Esophagus muscularis mucosa (tissue), 4 donors: Measurements from ENCODE around the gene STARD8. TPM values are rescaled to one million over a fixed set of nuclear protein-coding genes. Genes with fewer than 3 reads are reported as not detected.

Experiments used
- DNase-seq: peaks from one replicate; pipeline ENCODE4 v3.0.0-alpha.2; 2017; ENCODE audit errors: extremely low spot score
- H3K27ac ChIP-seq, 4 donors: fragments of 200-600 bp; sonication (generic); replicated peaks in 1 of 4; 1 replicate in 3 of 4; 2 replicates in 1 of 4; pipeline ENCODE4 v1.5.1; 2016 to 2019; ENCODE audit warnings: mild to moderate bottlenecking in 1 of 4
- H3K27me3 ChIP-seq, 4 donors: fragments of 200-600 bp; sonication (generic); one replicate each; pipeline versions ENCODE4 v1.5.1 to v1.6.0; 2016 to 2019
- H3K36me3 ChIP-seq, 4 donors: fragments of 200-600 bp; sonication (generic); one replicate each; pipeline ENCODE4 v1.5.1; 2016 to 2019
- H3K4me1 ChIP-seq, 4 donors: fragments of 200-600 bp; sonication (generic); one replicate each; pipeline ENCODE4 v1.5.1; 2016 to 2019
- H3K4me3 ChIP-seq, 4 donors: fragments of 200-600 bp; sonication (generic); 1 replicate in 2 of 4; 2 replicates in 2 of 4; pipeline ENCODE4 v1.5.1; 2016 to 2019; ENCODE audit warnings: mild to moderate bottlenecking in 4 of 4, moderate library complexity in 1 of 4
- H3K9me3 ChIP-seq, 4 donors: fragments of 200-600 bp; sonication (generic); 1 replicate in 3 of 4; 2 replicates in 1 of 4; pipeline ENCODE4 v1.5.1; 2016 to 2019
- EP300 ChIP-seq: sonication (generic); formaldehyde crosslinking; IDR thresholded peaks from one replicate; pipeline ENCODE4 v1.6.1; 2017; ENCODE audit warnings: antibody characterized with exemption
- POLR2A ChIP-seq: fragments of 450-650 bp; IDR thresholded peaks from one replicate; pipeline ENCODE4 v1.6.1; 2017; ENCODE audit warnings: antibody characterized with exemption, moderate library complexity, mild to moderate bottlenecking, low read depth
- POLR2AphosphoS5 ChIP-seq, 2 donors: sonication (generic); formaldehyde crosslinking; IDR thresholded peaks; one replicate each; pipeline ENCODE4 v1.6.1; 2017; ENCODE audit warnings: antibody characterized with exemption in 2 of 2
- WGBS: methylation state at CpG from one replicate; pipeline ENCODE4 v1.1.5; 2018; 5-methylcytosine and 5-hydroxymethylcytosine counted together
- intact Hi-C: fragments of 100-400 bp; cut with DNase I; formaldehyde crosslinking; loops from one replicate; pipeline ENCODE4 v1.15.1; 2023
- total RNA-seq, 4 donors: library from RNA; depleted of rRNA; stranded (reverse); fragments of >200 nt; gene quantifications; one replicate each; pipeline versions ENCODE4 v1.1.0 to v1.2.1, GENCODE V29; 2016
- TF ChIP-seq, protein P1 (sequence below), 3 experiments: fragments of 200-600 bp in 2 of 3; fragments of 450-650 bp in 1 of 3; sonication (generic) in 2 of 3; IDR thresholded peaks; one replicate each; pipeline ENCODE4 v1.5.1; 2017 to 2019; ENCODE audit warnings: antibody characterized with exemption in 3 of 3, mild to moderate bottlenecking in 2 of 3, moderate library complexity in 1 of 3

Gene STARD8
- total RNA-seq, 4 donors from 2014 or later: 11.2 to 20.4 (median 11.4) TPM

DNA sequence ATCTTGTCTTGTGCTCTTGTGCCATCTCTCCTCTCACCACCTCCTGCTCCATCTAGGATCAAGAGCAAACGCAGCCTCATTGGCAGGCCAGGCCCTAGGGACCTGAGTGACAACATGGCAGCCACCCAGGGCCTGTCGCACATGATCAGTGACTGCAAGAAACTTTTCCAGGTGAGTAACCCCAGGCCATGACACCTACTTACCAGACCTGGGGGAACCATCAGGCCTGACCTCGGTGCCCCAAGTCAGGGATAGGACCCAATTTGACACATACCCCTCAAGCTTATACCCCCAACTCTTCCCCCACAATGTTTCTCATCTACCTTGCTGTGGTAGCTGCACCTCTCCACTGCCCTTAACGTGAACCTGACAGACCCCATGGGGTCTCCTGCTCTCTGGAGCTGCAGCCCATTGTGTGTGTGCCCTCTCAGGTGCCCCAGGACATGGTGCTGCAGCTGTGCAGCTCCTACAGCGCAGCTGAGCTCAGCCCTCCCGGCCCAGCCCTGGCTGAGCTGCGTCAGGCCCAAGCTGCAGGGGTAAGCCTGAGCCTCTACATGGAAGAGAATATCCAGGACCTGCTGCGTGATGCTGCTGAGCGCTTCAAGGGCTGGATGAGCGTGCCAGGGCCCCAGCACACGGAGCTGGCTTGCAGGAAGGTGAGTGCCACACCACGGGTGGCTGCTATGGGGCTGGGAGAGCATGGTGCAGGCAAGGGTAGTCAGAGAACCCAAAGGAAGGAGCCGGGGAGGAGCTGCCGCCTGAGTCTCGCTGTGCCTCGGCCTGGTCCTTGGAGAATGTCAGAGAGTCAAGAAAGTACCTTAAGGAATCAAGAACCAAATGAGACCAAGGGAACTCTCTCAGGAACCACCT lies 74.8 kb downstream of the STARD8 start:
- Histone ChIP-seq H3K27ac (no peak overlapping the region), H3K27me3 (peaks cover 0 to 6% (median 0%) of the 10 kb centered on the region in 4 donors), H3K4me3 (no peak overlapping the region), H3K9me3 (no peaks in the 10 kb centered on the region), H3K4me1 (no peaks in the 10 kb centered on the region), H3K36me3 (peaks cover 0 to 73% (median 33%) of the 10 kb centered on the region in 4 donors)
- WGBS: 76% methylated on average over 13 of the region's 16 CpGs
- no peak for TF ChIP-seq POLR2A
- TF ChIP-seq, protein P1, sequence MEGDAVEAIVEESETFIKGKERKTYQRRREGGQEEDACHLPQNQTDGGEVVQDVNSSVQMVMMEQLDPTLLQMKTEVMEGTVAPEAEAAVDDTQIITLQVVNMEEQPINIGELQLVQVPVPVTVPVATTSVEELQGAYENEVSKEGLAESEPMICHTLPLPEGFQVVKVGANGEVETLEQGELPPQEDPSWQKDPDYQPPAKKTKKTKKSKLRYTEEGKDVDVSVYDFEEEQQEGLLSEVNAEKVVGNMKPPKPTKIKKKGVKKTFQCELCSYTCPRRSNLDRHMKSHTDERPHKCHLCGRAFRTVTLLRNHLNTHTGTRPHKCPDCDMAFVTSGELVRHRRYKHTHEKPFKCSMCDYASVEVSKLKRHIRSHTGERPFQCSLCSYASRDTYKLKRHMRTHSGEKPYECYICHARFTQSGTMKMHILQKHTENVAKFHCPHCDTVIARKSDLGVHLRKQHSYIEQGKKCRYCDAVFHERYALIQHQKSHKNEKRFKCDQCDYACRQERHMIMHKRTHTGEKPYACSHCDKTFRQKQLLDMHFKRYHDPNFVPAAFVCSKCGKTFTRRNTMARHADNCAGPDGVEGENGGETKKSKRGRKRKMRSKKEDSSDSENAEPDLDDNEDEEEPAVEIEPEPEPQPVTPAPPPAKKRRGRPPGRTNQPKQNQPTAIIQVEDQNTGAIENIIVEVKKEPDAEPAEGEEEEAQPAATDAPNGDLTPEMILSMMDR (IDR thresholded peaks at IDR 0.05): no peak
- no peak for TF ChIP-seq POLR2AphosphoS5 (IDR thresholded peaks at IDR 0.05)
- TF ChIP-seq EP300: no peak
- DNase-seq: no peak
- intact Hi-C loops: loop anchor here (10.0 kb wide), 1 partner anchor 573 kb away; no protein-coding TSS in a partner anchor

DNA sequence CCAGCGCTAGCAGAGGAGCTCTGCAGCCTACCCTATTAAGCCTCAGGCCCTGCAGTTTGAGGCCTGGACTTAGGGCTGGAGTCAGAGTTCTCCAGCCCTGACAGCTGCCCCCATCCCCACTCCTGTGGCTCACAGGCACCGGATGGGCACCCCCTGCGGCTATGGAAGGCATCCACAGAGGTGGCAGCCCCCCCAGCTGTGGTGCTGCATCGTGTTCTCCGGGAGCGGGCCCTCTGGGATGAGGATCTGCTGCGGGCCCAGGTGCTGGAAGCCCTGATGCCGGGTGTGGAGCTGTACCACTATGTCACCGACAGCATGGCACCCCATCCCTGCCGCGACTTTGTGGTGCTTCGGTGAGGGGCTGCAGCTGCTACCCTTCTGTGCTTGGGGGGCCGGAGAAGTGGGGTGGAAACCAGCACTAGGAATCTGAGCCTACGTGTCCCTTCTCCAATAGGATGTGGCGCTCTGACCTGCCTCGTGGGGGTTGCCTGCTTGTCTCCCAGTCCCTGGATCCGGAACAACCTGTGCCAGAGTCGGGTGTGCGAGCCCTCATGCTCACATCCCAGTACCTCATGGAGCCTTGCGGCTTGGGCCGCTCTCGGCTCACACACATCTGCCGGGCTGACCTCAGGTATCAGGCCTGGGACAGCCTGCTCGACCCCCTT lies 76.2 kb downstream of the STARD8 start:
- intact Hi-C loops: loop anchor here (10.0 kb wide), 1 partner anchor 571 kb away; no protein-coding TSS in a partner anchor
- DNase-seq: no peak
- H3K4me3 ChIP-seq: no peak overlapping the region
- no peak overlapping the region for H3K27ac ChIP-seq
- TF ChIP-seq EP300: no peak
- TF ChIP-seq POLR2AphosphoS5 (IDR thresholded peaks at IDR 0.05): no peak
- TF ChIP-seq, protein P1 (IDR thresholded peaks at IDR 0.05): no peak
- TF ChIP-seq POLR2A: no peak
- H3K9me3 ChIP-seq: no peaks in the 10 kb centered on the region
- no peaks in the 10 kb centered on the region for H3K4me1 ChIP-seq
- peaks cover 0 to 61% (median 27%) of the 10 kb centered on the region in 4 donors for H3K36me3 ChIP-seq
- peaks cover 0 to 6% (median 0%) of the 10 kb centered on the region in 4 donors for H3K27me3 ChIP-seq
- WGBS: 78% methylated on average over 22 of the region's 24 CpGs

DNA sequence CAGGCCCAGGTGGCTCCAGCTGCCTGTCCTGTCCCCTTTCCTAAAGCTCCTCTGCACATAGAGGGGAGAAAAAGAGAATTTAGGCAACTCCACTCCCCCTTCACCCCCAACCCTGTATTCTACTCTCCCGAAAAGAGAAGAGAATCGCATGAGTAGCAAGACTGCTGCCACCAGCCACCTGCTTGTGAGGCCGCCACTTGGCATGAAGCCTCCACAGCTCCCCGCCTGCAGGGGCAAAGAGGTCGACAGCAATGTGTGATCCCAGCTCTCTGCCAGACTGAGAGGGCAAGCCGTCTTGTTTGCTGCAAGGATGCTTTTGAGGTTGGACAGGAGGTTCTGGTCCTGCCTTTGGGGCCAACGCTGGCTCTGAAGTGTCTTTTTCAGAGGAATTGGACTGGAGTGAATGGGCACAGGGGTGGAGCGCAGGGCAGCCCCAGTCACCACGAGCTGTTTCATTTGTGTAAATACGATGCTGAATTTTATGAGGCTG lies 77.1 kb downstream of the STARD8 start:
- intact Hi-C loops: loop anchor here (10.0 kb wide), 1 partner anchor 570 kb away; no protein-coding TSS in a partner anchor
- 80% methylated on average over 10 of the region's 10 CpGs for WGBS
- peaks cover 0 to 58% (median 27%) of the 10 kb centered on the region in 4 donors for H3K36me3 ChIP-seq

DNA sequence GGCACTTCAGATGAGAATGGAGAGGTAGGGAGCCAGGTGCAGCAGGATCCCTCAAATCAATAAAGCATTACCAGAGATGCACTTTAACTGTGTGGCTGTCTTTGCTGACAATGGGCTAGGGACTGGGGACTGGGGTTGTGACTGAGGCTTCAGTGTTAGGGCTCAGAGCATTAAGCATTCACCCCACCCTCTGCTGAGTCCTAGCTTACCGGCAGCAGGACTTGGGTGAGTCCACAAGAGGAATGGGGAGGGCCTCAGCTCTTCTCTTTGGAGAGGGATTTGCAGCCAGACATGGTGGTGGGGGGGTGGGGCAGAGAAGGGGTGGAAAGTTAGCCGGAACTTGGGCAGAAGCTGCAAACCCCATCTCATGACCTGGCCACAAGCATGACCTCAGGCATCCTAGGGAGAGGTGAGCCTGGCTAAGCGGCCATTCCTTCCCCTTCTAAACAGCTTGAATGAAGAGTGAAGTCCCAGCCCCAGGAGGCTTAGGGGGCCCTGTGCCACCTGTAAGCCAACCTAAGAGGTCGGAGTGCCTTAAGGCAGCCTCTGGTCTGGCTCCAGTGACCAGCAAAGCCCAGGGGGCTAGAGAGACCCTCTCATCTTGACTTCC lies 78.4 kb downstream of the STARD8 start:
- TF ChIP-seq EP300: no peak
- TF ChIP-seq POLR2AphosphoS5 (IDR thresholded peaks at IDR 0.05): no peak
- no peak for DNase-seq
- 70% methylated on average over 3 of the region's 4 CpGs for WGBS
- Histone ChIP-seq H3K4me1 (no peaks in the 10 kb centered on the region), H3K4me3 (no peak overlapping the region), H3K9me3 (no peaks in the 10 kb centered on the region), H3K27me3 (peaks cover 0 to 6% (median 0%) of the 10 kb centered on the region in 4 donors), H3K36me3 (peaks cover 0 to 50% (median 24%) of the 10 kb centered on the region in 4 donors), H3K27ac (no peak overlapping the region)
- intact Hi-C loops: loop anchor here (10.0 kb wide), 1 partner anchor 569 kb away; no protein-coding TSS in a partner anchor

More for the DNA sequence above, 77.1 kb downstream of the STARD8 start:
- Histone ChIP-seq H3K9me3 (no peaks in the 10 kb centered on the region), H3K27me3 (peaks cover 0 to 6% (median 0%) of the 10 kb centered on the region in 4 donors), H3K4me1 (no peaks in the 10 kb centered on the region), H3K27ac (no peak overlapping the region), H3K4me3 (no peak overlapping the region)
- TF ChIP-seq EP300: no peak
- TF ChIP-seq, protein P1 (IDR thresholded peaks at IDR 0.05): no peak
- TF ChIP-seq POLR2A: no peak
- TF ChIP-seq POLR2AphosphoS5 (IDR thresholded peaks at IDR 0.05): no peak
- no peak for DNase-seq
